Measurements from ENCODE around the gene KIF21A. TPM values are rescaled to one million over a fixed set of nuclear protein-coding genes. Genes with fewer than 3 reads are reported as not detected.

The KIF21A gene
- total and polyA plus RNA-seq, 2 experiments from 2014 or later, result 25.0 to 55.1 TPM

- Histone ChIP-seq H3K4me1 (ENCODE audit: insufficient read depth) (no peaks in the 10 kb centered on the region), H3K79me2 (no peaks in the 10 kb centered on the region), H3K4me2 (no peak overlapping the region), H3K9me3 (ENCODE audit: low read depth) (no peaks in the 10 kb centered on the region), H4K20me1 (ENCODE audit: insufficient read depth, poor library complexity, severe bottlenecking) (no peaks in the 10 kb centered on the region), H3K9me2 (replicated peaks; ENCODE audit: insufficient read depth) (no peaks in the 10 kb centered on the region), H2AFZ (no peak overlapping the region), H3K36me3 (replicated peaks; ENCODE audit: insufficient read depth, low read depth) (no peaks in the 10 kb centered on the region), H3K27ac (no peak overlapping the region), H3K4me3 (no peak overlapping the region), H3K27me3 (no peaks in the 10 kb centered on the region)
- DNase-seq (ENCODE audit: low spot score), result no peak
- TF ChIP-seq EZH2phosphoT487 (IDR thresholded peaks at IDR 0.05; ENCODE audit: low read depth, severe bottlenecking, unreplicated experiment), result no peak
- TF ChIP-seq CTCF (IDR thresholded peaks at IDR 0.05; ENCODE audit: poor library complexity), result no peak
- TF ChIP-seq EZH2 (IDR thresholded peaks at IDR 0.05; ENCODE audit: borderline replicate concordance), result no peak
Measured at GRCh38 chr12:39467432-39467870, 24.5 kb upstream of the KIF21A start.

DNA sequence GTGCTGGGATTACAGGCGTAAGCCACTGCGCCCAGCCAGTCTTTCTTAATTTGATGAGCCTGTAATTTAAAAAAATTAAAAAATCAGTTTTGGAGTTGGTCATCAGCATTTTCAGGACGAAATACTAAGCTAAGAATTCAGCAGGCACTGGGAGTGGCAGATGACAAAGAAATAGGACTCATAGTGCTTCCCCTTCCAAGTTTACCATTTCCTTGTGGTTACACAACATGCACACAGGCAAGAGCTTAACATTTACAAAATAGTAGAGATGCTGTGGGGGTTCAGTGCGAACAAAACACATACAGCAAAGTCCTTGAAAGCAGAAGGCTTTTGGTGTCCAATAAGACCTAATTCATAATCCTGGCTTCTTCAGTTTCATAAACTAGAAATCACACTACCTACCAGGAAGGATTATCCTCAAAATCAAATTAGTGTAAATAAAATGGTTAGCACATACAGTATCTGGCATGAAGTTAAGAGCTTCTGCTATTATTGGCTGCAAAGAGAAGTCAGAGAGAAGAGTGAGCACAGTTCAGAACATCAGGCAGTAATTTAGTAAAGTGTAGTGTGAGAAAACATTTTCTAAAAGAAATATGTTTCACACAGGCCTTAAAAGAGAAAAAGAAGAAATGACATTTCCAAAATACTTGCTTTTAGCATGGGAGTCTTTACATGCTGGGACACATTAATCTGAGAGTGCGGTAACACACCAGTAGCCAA lies 22.2 kb upstream of the KIF21A start:
- Histone ChIP-seq H3K9me2 (replicated peaks; ENCODE audit: insufficient read depth) (no peaks in the 10 kb centered on the region), H3K4me3 (no peak overlapping the region), H3K9me3 (ENCODE audit: low read depth) (no peaks in the 10 kb centered on the region), H3K79me2 (no peaks in the 10 kb centered on the region), H2AFZ (no peak overlapping the region), H3K4me2 (no peak overlapping the region), H3K27me3 (no peaks in the 10 kb centered on the region), H3K36me3 (replicated peaks; ENCODE audit: insufficient read depth, low read depth) (no peaks in the 10 kb centered on the region), H3K4me1 (ENCODE audit: insufficient read depth) (no peaks in the 10 kb centered on the region), H4K20me1 (ENCODE audit: insufficient read depth, poor library complexity, severe bottlenecking) (no peaks in the 10 kb centered on the region), H3K27ac (no peak overlapping the region)
- 92% methylated on average over 5 of the region's 5 CpGs for WGBS (ENCODE audit: low lambda C conversion rate, missing lambda C conversion rate)
- TF ChIP-seq EZH2phosphoT487 (IDR thresholded peaks at IDR 0.05; ENCODE audit: low read depth, severe bottlenecking, unreplicated experiment), result no peak
- no peak for TF ChIP-seq EZH2 (IDR thresholded peaks at IDR 0.05; ENCODE audit: borderline replicate concordance)
- TF ChIP-seq CTCF (IDR thresholded peaks at IDR 0.05; ENCODE audit: poor library complexity), result no peak
- DNase-seq (ENCODE audit: low spot score), result no peak

DNA sequence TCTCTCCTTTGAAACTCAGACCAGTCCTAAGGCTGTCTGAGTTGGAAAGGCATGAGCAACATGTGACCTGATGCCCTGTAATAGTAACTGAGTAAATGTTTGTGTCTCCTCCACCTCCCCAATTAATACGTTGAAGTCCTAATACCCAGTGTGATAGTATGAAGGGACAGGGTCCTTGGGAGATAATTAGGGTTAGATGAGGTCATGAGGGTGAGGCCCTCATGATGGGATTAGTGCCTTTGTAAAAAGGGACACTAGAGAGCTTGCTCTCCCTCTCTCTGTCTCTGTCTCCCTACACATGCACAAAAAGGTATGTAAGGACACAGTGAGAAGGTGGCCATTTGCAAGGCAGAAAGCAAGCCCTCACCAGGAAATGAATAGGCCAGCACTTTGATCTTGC lies 18.1 kb upstream of the KIF21A start:
- Histone ChIP-seq H3K27me3 (no peaks in the 10 kb centered on the region), H4K20me1 (ENCODE audit: insufficient read depth, poor library complexity, severe bottlenecking) (no peaks in the 10 kb centered on the region), H3K36me3 (replicated peaks; ENCODE audit: insufficient read depth, low read depth) (no peaks in the 10 kb centered on the region), H3K4me3 (no peak overlapping the region), H3K4me2 (no peak overlapping the region), H3K9me3 (ENCODE audit: low read depth) (no peaks in the 10 kb centered on the region), H3K4me1 (ENCODE audit: insufficient read depth) (no peaks in the 10 kb centered on the region), H3K79me2 (no peaks in the 10 kb centered on the region), H3K9me2 (replicated peaks; ENCODE audit: insufficient read depth) (no peaks in the 10 kb centered on the region), H2AFZ (no peak overlapping the region), H3K27ac (no peak overlapping the region)
- TF ChIP-seq CTCF (IDR thresholded peaks at IDR 0.05; ENCODE audit: poor library complexity), result no peak
- no peak for TF ChIP-seq EZH2 (IDR thresholded peaks at IDR 0.05; ENCODE audit: borderline replicate concordance)
- TF ChIP-seq EZH2phosphoT487 (IDR thresholded peaks at IDR 0.05; ENCODE audit: low read depth, severe bottlenecking, unreplicated experiment), result no peak
- DNase-seq (ENCODE audit: low spot score), result no peak
- WGBS (ENCODE audit: low lambda C conversion rate, missing lambda C conversion rate), result 81% methylated on average over 1 of the region's 1 CpG
